Neural cell (in vitro differentiated cells): ENCODE results near the gene YWHAE. TPM values are rescaled to one million over a fixed set of nuclear protein-coding genes. Genes with fewer than 3 reads are reported as not detected.

ENCODE experiments used
- H2AFZ ChIP-seq: fragments of 200-600, 300-800 bp; sonication (generic), shearing (Covaris generic); 2 replicates; pipeline ENCODE4 v1.6.0; 2014; ENCODE audit warnings: low read depth, mild to moderate bottlenecking, antibody characterized with exemption, low read length, moderate library complexity
- H3F3A ChIP-seq: fragments of 200-600 bp; shearing (Covaris generic); 2 replicates; pipeline ENCODE4 v1.6.1; 2016; ENCODE audit warnings: mild to moderate bottlenecking, moderate library complexity, mixed read lengths, antibody characterized with exemption, low read length; ENCODE audit not compliant: insufficient read depth, poor library complexity, severe bottlenecking
- H3K27ac ChIP-seq: fragments of 200-600, 300-800 bp; sonication (generic), shearing (Covaris generic); 2 replicates; pipeline ENCODE4 v1.5.1; 2014; ENCODE audit warnings: mild to moderate bottlenecking, low read length, moderate library complexity
- H3K27me3 ChIP-seq: fragments of 300-800, 200-600 bp; sonication (generic), shearing (Covaris generic); 2 replicates; pipeline ENCODE4 v1.6.0; 2014; ENCODE audit warnings: mild to moderate bottlenecking, low read depth, low read length, moderate library complexity; ENCODE audit not compliant: insufficient read depth
- H3K36me3 ChIP-seq: fragments of 300-800, 200-600 bp; sonication (generic), shearing (Covaris generic); 2 replicates; pipeline ENCODE4 v1.5.1; 2014; ENCODE audit warnings: mild to moderate bottlenecking, antibody characterized with exemption, low read length, moderate library complexity; ENCODE audit not compliant: insufficient read depth
- H3K4me2 ChIP-seq: fragments of 300-800, 200-600 bp; sonication (generic), shearing (Covaris generic); 2 replicates; pipeline ENCODE4 v1.6.0; 2014; ENCODE audit warnings: mild to moderate bottlenecking, low read length
- H3K4me3 ChIP-seq: fragments of 300-800, 200-600 bp; sonication (generic), shearing (Covaris generic); 2 replicates; pipeline ENCODE4 v1.5.1; 2014; ENCODE audit warnings: mild to moderate bottlenecking, low read length, moderate library complexity
- H3K79me2 ChIP-seq: fragments of 200-600 bp; shearing (Covaris generic); replicated peaks from 2 replicates; pipeline ENCODE4 v1.6.0; 2014; ENCODE audit warnings: mild to moderate bottlenecking, low read length, moderate library complexity; ENCODE audit not compliant: insufficient read depth
- H3K9ac ChIP-seq: fragments of 300-800, 200-600 bp; sonication (generic), shearing (Covaris generic); 2 replicates; pipeline ENCODE4 v1.6.1; 2016; ENCODE audit warnings: mild to moderate bottlenecking, low read length, mixed read lengths
- H3K9me2 ChIP-seq: fragments of 200-600 bp; shearing (Covaris generic); 2 replicates; pipeline ENCODE4 v1.6.1; 2016; ENCODE audit warnings: mild to moderate bottlenecking, low read length, mixed read lengths; ENCODE audit not compliant: insufficient read depth
- H3K9me3 ChIP-seq: fragments of 200-600, 300-800 bp; sonication (generic), shearing (Covaris generic); 2 replicates; pipeline ENCODE4 v1.6.1; 2016; ENCODE audit warnings: mild to moderate bottlenecking, mixed run types, low read length, moderate library complexity, mixed read lengths
- H4K20me1 ChIP-seq: fragments of 200-600 bp; shearing (Covaris generic); 2 replicates; pipeline ENCODE4 v1.6.1; 2016; ENCODE audit warnings: mild to moderate bottlenecking, mixed run types; ENCODE audit not compliant: insufficient read depth
- EP300 ChIP-seq: fragments of 450-650 bp; conservative IDR thresholded peaks from 2 replicates; pipeline ENCODE4 v1.6.1; 2014; ENCODE audit warnings: antibody characterized with exemption, mild to moderate bottlenecking, moderate library complexity; ENCODE audit not compliant: poor library complexity, severe bottlenecking
- EZH2 ChIP-seq: fragments of 200-600, 300-800 bp; shearing (Covaris generic), sonication (generic); IDR thresholded peaks from 2 replicates; pipeline ENCODE4 v1.6.1; 2014; ENCODE audit warnings: antibody characterized with exemption, low read length, borderline replicate concordance, mild to moderate bottlenecking; ENCODE audit not compliant: insufficient read depth, poor library complexity, severe bottlenecking
- MXI1 ChIP-seq: fragments of 450-650 bp; conservative IDR thresholded peaks from 2 replicates; pipeline ENCODE4 v1.6.1; 2014; ENCODE audit warnings: antibody characterized with exemption, mild to moderate bottlenecking; ENCODE audit not compliant: poor library complexity, severe bottlenecking
- POLR2AphosphoS5 ChIP-seq: IDR thresholded peaks from 2 replicates; pipeline ENCODE4 v1.6.1; 2012
- RAD21 ChIP-seq: fragments of 450-650 bp; conservative IDR thresholded peaks from 2 replicates; pipeline ENCODE4 v1.6.1; 2014; ENCODE audit warnings: antibody characterized with exemption, mild to moderate bottlenecking, moderate library complexity
- SMC3 ChIP-seq: fragments of 450-650 bp; conservative IDR thresholded peaks from 2 replicates; pipeline ENCODE4 v1.6.1; 2014; ENCODE audit warnings: antibody characterized with exemption, mild to moderate bottlenecking, moderate library complexity; ENCODE audit not compliant: poor library complexity
- TAF1 ChIP-seq: IDR thresholded peaks from 2 replicates; pipeline ENCODE4 v1.6.1; 2012; ENCODE audit warnings: low read depth
- polyA plus RNA-seq: library from polyadenylated mRNA; depleted of rRNA; stranded (reverse); fragments of >200 nt; gene quantifications from 2 replicates; pipeline ENCODE4 v1.2.3, GENCODE V29; 2014
- TF ChIP-seq, protein P1 (sequence below): IDR thresholded peaks from 2 replicates; pipeline ENCODE4 v1.6.1; 2012; ENCODE audit warnings: borderline replicate concordance
- TF ChIP-seq, protein P2 (sequence below): fragments of 450-650 bp; IDR thresholded peaks from 2 replicates; pipeline ENCODE4 v1.5.1; 2014; ENCODE audit warnings: antibody characterized with exemption, mild to moderate bottlenecking, moderate library complexity; ENCODE audit not compliant: poor library complexity, severe bottlenecking

Gene YWHAE
- polyA plus RNA-seq, 1 donor from 2014 or later: 594 TPM

DNA sequence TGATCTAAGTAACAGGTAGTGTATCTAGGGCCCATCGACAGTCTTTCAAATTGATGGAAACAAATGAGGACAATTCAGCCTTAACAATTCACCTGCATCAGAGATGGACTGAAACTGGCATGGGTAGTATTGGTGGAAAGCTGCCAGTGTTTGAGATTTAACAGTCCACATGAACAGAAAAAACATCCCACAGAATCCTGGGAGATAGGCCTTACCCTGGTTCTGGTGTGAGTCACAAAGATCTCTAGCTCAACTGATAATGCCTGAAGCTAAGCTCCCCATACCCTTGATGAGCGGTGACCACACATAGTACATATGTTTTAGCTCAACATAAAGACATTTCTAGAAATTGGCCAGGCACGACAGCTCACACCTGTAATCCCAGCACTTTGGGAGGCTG lies 34.1 kb upstream of the YWHAE start:
- H2AFZ ChIP-seq: no peak overlapping the region
- H3F3A ChIP-seq: no peaks in the 10 kb centered on the region
- H3K9ac ChIP-seq: no peak overlapping the region
- no peak overlapping the region for H3K4me2 ChIP-seq
- H3K36me3 ChIP-seq: no peaks in the 10 kb centered on the region
- H3K9me3 ChIP-seq: no peaks in the 10 kb centered on the region
- no peak overlapping the region for H3K4me3 ChIP-seq
- TF ChIP-seq POLR2AphosphoS5 (no peak), EP300 (no peak), TAF1 (no peak), EZH2 (no peak), MXI1 (no peak), RAD21 (no peak), SMC3 (no peak)
- TF ChIP-seq, protein P1, sequence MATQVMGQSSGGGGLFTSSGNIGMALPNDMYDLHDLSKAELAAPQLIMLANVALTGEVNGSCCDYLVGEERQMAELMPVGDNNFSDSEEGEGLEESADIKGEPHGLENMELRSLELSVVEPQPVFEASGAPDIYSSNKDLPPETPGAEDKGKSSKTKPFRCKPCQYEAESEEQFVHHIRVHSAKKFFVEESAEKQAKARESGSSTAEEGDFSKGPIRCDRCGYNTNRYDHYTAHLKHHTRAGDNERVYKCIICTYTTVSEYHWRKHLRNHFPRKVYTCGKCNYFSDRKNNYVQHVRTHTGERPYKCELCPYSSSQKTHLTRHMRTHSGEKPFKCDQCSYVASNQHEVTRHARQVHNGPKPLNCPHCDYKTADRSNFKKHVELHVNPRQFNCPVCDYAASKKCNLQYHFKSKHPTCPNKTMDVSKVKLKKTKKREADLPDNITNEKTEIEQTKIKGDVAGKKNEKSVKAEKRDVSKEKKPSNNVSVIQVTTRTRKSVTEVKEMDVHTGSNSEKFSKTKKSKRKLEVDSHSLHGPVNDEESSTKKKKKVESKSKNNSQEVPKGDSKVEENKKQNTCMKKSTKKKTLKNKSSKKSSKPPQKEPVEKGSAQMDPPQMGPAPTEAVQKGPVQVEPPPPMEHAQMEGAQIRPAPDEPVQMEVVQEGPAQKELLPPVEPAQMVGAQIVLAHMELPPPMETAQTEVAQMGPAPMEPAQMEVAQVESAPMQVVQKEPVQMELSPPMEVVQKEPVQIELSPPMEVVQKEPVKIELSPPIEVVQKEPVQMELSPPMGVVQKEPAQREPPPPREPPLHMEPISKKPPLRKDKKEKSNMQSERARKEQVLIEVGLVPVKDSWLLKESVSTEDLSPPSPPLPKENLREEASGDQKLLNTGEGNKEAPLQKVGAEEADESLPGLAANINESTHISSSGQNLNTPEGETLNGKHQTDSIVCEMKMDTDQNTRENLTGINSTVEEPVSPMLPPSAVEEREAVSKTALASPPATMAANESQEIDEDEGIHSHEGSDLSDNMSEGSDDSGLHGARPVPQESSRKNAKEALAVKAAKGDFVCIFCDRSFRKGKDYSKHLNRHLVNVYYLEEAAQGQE: no peak
- TF ChIP-seq, protein P2, sequence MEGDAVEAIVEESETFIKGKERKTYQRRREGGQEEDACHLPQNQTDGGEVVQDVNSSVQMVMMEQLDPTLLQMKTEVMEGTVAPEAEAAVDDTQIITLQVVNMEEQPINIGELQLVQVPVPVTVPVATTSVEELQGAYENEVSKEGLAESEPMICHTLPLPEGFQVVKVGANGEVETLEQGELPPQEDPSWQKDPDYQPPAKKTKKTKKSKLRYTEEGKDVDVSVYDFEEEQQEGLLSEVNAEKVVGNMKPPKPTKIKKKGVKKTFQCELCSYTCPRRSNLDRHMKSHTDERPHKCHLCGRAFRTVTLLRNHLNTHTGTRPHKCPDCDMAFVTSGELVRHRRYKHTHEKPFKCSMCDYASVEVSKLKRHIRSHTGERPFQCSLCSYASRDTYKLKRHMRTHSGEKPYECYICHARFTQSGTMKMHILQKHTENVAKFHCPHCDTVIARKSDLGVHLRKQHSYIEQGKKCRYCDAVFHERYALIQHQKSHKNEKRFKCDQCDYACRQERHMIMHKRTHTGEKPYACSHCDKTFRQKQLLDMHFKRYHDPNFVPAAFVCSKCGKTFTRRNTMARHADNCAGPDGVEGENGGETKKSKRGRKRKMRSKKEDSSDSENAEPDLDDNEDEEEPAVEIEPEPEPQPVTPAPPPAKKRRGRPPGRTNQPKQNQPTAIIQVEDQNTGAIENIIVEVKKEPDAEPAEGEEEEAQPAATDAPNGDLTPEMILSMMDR: no peak
- H3K79me2 ChIP-seq: peaks cover 28% of the 10 kb centered on the region
- H3K9me2 ChIP-seq: no peaks in the 10 kb centered on the region
- H3K27ac ChIP-seq: no peak overlapping the region
- H3K27me3 ChIP-seq: no peaks in the 10 kb centered on the region
- H4K20me1 ChIP-seq: no peaks in the 10 kb centered on the region

DNA sequence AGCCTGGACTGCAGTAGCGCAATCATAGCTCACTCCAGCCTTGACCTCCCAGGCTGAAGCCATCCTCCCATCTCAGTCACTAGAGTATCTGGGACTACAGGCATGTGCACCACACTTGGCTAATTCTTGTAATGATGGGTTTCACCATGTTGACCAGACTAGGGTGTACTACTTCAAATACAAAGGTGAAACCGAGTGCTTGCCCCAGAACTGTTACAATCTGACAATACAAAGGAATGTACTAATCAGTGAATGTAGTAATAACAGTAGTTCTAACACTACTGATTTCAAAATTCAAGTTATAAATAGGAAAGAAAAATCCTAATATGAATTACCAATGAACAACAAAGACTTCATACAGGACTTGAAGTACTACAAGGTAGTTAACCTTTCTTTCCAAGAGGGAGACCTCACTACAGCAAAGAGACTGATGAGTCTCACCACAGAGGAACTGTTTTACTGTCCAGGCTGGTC lies 31.6 kb upstream of the YWHAE start:
- no peaks in the 10 kb centered on the region for H4K20me1 ChIP-seq
- no peaks in the 10 kb centered on the region for H3K36me3 ChIP-seq
- no peak overlapping the region for H3K9ac ChIP-seq
- no peak overlapping the region for H3K4me2 ChIP-seq
- H3F3A ChIP-seq: no peaks in the 10 kb centered on the region
- peaks cover 21% of the 10 kb centered on the region for H3K79me2 ChIP-seq
- no peak overlapping the region for H2AFZ ChIP-seq
- no peak overlapping the region for H3K4me3 ChIP-seq
- H3K9me3 ChIP-seq: no peaks in the 10 kb centered on the region
- TF ChIP-seq EP300 (no peak), SMC3 (no peak), EZH2 (no peak), TAF1 (no peak), MXI1 (no peak), RAD21 (no peak), POLR2AphosphoS5 (no peak)
- TF ChIP-seq, protein P2: no peak
- TF ChIP-seq, protein P1: no peak
- H3K27me3 ChIP-seq: no peaks in the 10 kb centered on the region
- no peaks in the 10 kb centered on the region for H3K9me2 ChIP-seq
- H3K27ac ChIP-seq: no peak overlapping the region
